Measurements from ENCODE around the gene SERP2.
A peak's percentile ranks its signal among the peaks of the same experiment; 100 is the strongest.

The SERP2 gene

GRCh38 chr13:44434766-44435141, 61.1 kb downstream of the SERP2 start:
- DNase-seq (ENCODE audit: low read depth, low spot score), result no peak

- DNase-seq (ENCODE audit: low read depth, low spot score), result peak; percentile 99
Measured at GRCh38 chr13:44435142-44435918, 61.7 kb downstream of the SERP2 start.

- no peak for DNase-seq (ENCODE audit: low read depth, low spot score)
Measured at GRCh38 chr13:44435919-44436510, 62.4 kb downstream of the SERP2 start.

GRCh38 chr13:44436589-44437337, 63.1 kb downstream of the SERP2 start:
- peak; percentile 98 for DNase-seq (ENCODE audit: low read depth, low spot score)

GRCh38 chr13:44437356-44438233, 64.0 kb downstream of the SERP2 start:
- DNase-seq (ENCODE audit: low read depth, low spot score), result no peak

- no peak for DNase-seq (ENCODE audit: low read depth, low spot score)
Measured at GRCh38 chr13:44438234-44438579, 64.6 kb downstream of the SERP2 start.

GRCh38 chr13:44439452-44440024, 65.9 kb downstream of the SERP2 start:
- no peak for DNase-seq (ENCODE audit: low read depth, low spot score)

GRCh38 chr13:44440046-44440608, 66.5 kb downstream of the SERP2 start:
- DNase-seq (ENCODE audit: low read depth, low spot score), result no peak

Measured in ELF-1 (cell line).